Liver (tissue), 9 donors: Measurements from ENCODE around the gene IL12RB1. TPM values are rescaled to one million over a fixed set of nuclear protein-coding genes. Genes with fewer than 3 reads are reported as not detected.

Experiments
- DNase-seq: peaks from one replicate; pipeline ENCODE4 v3.0.0-alpha.2; 2017; ENCODE audit warnings: low spot score
- H3K27ac ChIP-seq, 2 donors: one replicate each; pipeline ENCODE4 v1.7.0; 2013; ENCODE audit warnings: inconsistent platforms in 2 of 2, low read length in 2 of 2, control low read depth in 1 of 2, low read depth in 1 of 2, mild to moderate bottlenecking in 1 of 2
- H3K27me3 ChIP-seq, 4 donors: one replicate each; pipeline versions ENCODE4 v1.6.1 to v1.7.0; 2013; ENCODE audit warnings: low read length in 3 of 4, inconsistent platforms in 1 of 4, mild to moderate bottlenecking in 1 of 4, moderate library complexity in 1 of 4; ENCODE audit not compliant: control insufficient read depth in 4 of 4, insufficient read depth in 4 of 4
- H3K36me3 ChIP-seq, 4 donors: one replicate each; pipeline versions ENCODE4 v1.6.1 to v1.7.0; 2013; ENCODE audit warnings: low read length in 3 of 4, mild to moderate bottlenecking in 3 of 4, low read depth in 1 of 4, moderate library complexity in 1 of 4; ENCODE audit not compliant: control insufficient read depth in 4 of 4, insufficient read depth in 3 of 4
- H3K4me1 ChIP-seq, 4 donors: one replicate each; pipeline versions ENCODE4 v1.6.1 to v1.7.0; 2013; ENCODE audit warnings: low read length in 3 of 4, mild to moderate bottlenecking in 3 of 4, moderate library complexity in 1 of 4; ENCODE audit not compliant: control insufficient read depth in 4 of 4, insufficient read depth in 4 of 4
- H3K4me3 ChIP-seq, 3 donors: one replicate each; pipeline versions ENCODE4 v1.6.1 to v1.7.0; 2013; ENCODE audit warnings: low read length in 3 of 3, control low read depth in 1 of 3, low read depth in 1 of 3, mild to moderate bottlenecking in 1 of 3
- H3K9ac ChIP-seq, 2 donors: one replicate each; pipeline ENCODE4 v1.7.0; 2013; ENCODE audit warnings: low read length in 2 of 2, mild to moderate bottlenecking in 2 of 2, moderate library complexity in 2 of 2, control low read depth in 1 of 2, low read depth in 1 of 2
- H3K9me3 ChIP-seq, 4 donors: one replicate each; pipeline versions ENCODE4 v1.6.1 to v1.7.0; 2013; ENCODE audit warnings: low read length in 3 of 4; ENCODE audit not compliant: control insufficient read depth in 4 of 4
- ATF3 ChIP-seq: IDR thresholded peaks from 2 replicates; pipeline ENCODE4 v1.6.1; 2016; ENCODE audit warnings: antibody characterized with exemption
- CTCF ChIP-seq: fragments of 150-350 bp; IDR thresholded peaks from 2 replicates; pipeline ENCODE4 v1.5.1; 2017; ENCODE audit warnings: improper control_type of control experiment, low read depth, low read length; ENCODE audit not compliant: missing input control
- EGR1 ChIP-seq, 2 donors: IDR thresholded peaks; 2 replicates each; pipeline ENCODE4 v1.6.1; 2016 to 2018; ENCODE audit warnings: antibody characterized with exemption in 2 of 2, low read depth in 2 of 2
- FOXA2 ChIP-seq: IDR thresholded peaks from 2 replicates; pipeline ENCODE4 v1.6.1; 2016; ENCODE audit warnings: antibody characterized with exemption
- HNF4A ChIP-seq, 2 donors: conservative IDR thresholded peaks; 2 replicates each; pipeline ENCODE4 v1.6.1; 2016; ENCODE audit warnings: antibody characterized with exemption in 2 of 2, mild to moderate bottlenecking in 2 of 2
- JUND ChIP-seq, 2 donors: IDR thresholded peaks; 2 replicates each; pipeline ENCODE4 v1.6.1; 2016; ENCODE audit warnings: antibody characterized with exemption in 2 of 2
- NR2F2 ChIP-seq: IDR thresholded peaks from 2 replicates; pipeline ENCODE4 v1.6.1; 2016; ENCODE audit warnings: antibody characterized with exemption
- RAD21 ChIP-seq, 2 donors: IDR thresholded peaks; 2 replicates each; pipeline ENCODE4 v1.6.1; 2016; ENCODE audit warnings: antibody characterized with exemption in 2 of 2, mild to moderate bottlenecking in 2 of 2
- RXRA ChIP-seq, 2 donors: IDR thresholded peaks; 2 replicates each; pipeline ENCODE4 v1.6.1; 2017 to 2018; ENCODE audit warnings: antibody characterized with exemption in 2 of 2, mild to moderate bottlenecking in 1 of 2
- SP1 ChIP-seq: IDR thresholded peaks from 2 replicates; pipeline ENCODE4 v1.6.1; 2018; ENCODE audit warnings: antibody characterized with exemption, mild to moderate bottlenecking
- TAF1 ChIP-seq: conservative IDR thresholded peaks from 2 replicates; pipeline ENCODE4 v1.6.1; 2016; ENCODE audit warnings: antibody characterized with exemption, mild to moderate bottlenecking
- YY1 ChIP-seq: IDR thresholded peaks from 2 replicates; pipeline ENCODE4 v1.6.1; 2016; ENCODE audit warnings: antibody characterized with exemption, mild to moderate bottlenecking
- WGBS: extraction: QIAGEN DNeasy Blood & Tissue Kit; methylation state at CpG from one replicate; pipeline ENCODE4 v1.1.7; 2013; 5-methylcytosine and 5-hydroxymethylcytosine counted together
- polyA plus RNA-seq, 2 donors: library from polyadenylated mRNA; stranded (reverse) in 1 of 2; unstranded in 1 of 2; fragments of 200-250 nt in 1 of 2; fragments of >200 nt in 1 of 2; fragmentation: Nextera tagmentation in 1 of 2; extraction: Ambion mirVana in 1 of 2; gene quantifications; one replicate each; pipeline versions ENCODE4 v1.2.1 to v1.2.3, GENCODE V29; 2013 to 2015
- total RNA-seq, 2 donors: library from RNA; depleted of rRNA; stranded (reverse); fragments of >200 nt; gene quantifications; one replicate each; pipeline ENCODE4 v1.2.3, GENCODE V29; 2014
- TF ChIP-seq, protein P1 (sequence below): IDR thresholded peaks from 2 replicates; pipeline ENCODE4 v1.6.1; 2016; ENCODE audit warnings: antibody characterized with exemption
- TF ChIP-seq, protein P2 (sequence below): IDR thresholded peaks from 2 replicates; pipeline ENCODE4 v1.6.1; 2016; ENCODE audit warnings: antibody characterized with exemption
- donor health status: healthy.
- donor health status: healthy.
- donor health status: healthy.
- donor health status: healthy.
- donor health status: healthy.

IL12RB1 gene
- total and polyA plus RNA-seq, 4 donors: 0.43 to 2.4 (median 1.1) TPM

GRCh38 chr19:18020212-18021085 lies 66.3 kb downstream of the IL12RB1 start:
- Histone ChIP-seq H3K27ac (peak overlapping the region; percentile 63 to 78), H3K9me3 (no peaks in the 10 kb centered on the region), H3K36me3 (peaks cover 0 to 3% (median under 1%) of the 10 kb centered on the region in 4 donors), H3K4me3 (no peak overlapping the region), H3K9ac (peak overlapping the region in 1 of 2 donors; percentile 15), H3K4me1 (peaks cover 6 to 29% (median 14%) of the 10 kb centered on the region in 4 donors), H3K27me3 (no peaks in the 10 kb centered on the region)
- WGBS: 35% methylated on average over 16 of the region's 16 CpGs
- TF ChIP-seq ATF3: no peak
- TF ChIP-seq RAD21 (IDR thresholded peaks at IDR 0.05): peak in 1 of 2 donors; percentile 49
- TF ChIP-seq, protein P1, sequence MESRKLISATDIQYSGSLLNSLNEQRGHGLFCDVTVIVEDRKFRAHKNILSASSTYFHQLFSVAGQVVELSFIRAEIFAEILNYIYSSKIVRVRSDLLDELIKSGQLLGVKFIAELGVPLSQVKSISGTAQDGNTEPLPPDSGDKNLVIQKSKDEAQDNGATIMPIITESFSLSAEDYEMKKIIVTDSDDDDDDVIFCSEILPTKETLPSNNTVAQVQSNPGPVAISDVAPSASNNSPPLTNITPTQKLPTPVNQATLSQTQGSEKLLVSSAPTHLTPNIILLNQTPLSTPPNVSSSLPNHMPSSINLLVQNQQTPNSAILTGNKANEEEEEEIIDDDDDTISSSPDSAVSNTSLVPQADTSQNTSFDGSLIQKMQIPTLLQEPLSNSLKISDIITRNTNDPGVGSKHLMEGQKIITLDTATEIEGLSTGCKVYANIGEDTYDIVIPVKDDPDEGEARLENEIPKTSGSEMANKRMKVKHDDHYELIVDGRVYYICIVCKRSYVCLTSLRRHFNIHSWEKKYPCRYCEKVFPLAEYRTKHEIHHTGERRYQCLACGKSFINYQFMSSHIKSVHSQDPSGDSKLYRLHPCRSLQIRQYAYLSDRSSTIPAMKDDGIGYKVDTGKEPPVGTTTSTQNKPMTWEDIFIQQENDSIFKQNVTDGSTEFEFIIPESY: no peak
- TF ChIP-seq YY1: no peak
- TF ChIP-seq HNF4A (conservative IDR thresholded peaks at IDR 0.05): no peak
- no peak for TF ChIP-seq JUND (IDR thresholded peaks at IDR 0.05)
- TF ChIP-seq SP1: peak; percentile 84
- no peak for TF ChIP-seq FOXA2
- TF ChIP-seq RXRA (IDR thresholded peaks at IDR 0.05): peak; percentile 27 to 32
- TF ChIP-seq TAF1: no peak
- TF ChIP-seq, protein P2, sequence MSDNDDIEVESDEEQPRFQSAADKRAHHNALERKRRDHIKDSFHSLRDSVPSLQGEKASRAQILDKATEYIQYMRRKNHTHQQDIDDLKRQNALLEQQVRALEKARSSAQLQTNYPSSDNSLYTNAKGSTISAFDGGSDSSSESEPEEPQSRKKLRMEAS: no peak
- peak; percentile 12 for TF ChIP-seq CTCF
- TF ChIP-seq NR2F2: peak; percentile 49
- peak; percentile 64 for DNase-seq

GRCh38 chr19:18017275-18018083 lies 69.3 kb downstream of the IL12RB1 start:
- 76% methylated on average over 15 of the region's 15 CpGs for WGBS
- no peaks in the 10 kb centered on the region for H3K27me3 ChIP-seq
- TF ChIP-seq FOXA2: no peak
- peak; percentile 91 for TF ChIP-seq NR2F2
- TF ChIP-seq SP1: peak; percentile 49
- TF ChIP-seq EGR1 (IDR thresholded peaks at IDR 0.05; ENCODE audit: low read depth in 2 of 2): no peak
- TF ChIP-seq RXRA (IDR thresholded peaks at IDR 0.05): peak in 1 of 2 donors; percentile 22
- no peaks in the 10 kb centered on the region for H3K9me3 ChIP-seq
- peak overlapping the region; percentile 59 to 64 for H3K27ac ChIP-seq
- no peak overlapping the region for H3K4me3 ChIP-seq
- peak overlapping the region in 1 of 2 donors; percentile 17 for H3K9ac ChIP-seq
- peaks cover 5 to 51% (median 27%) of the 10 kb centered on the region in 4 donors for H3K4me1 ChIP-seq
- DNase-seq: no peak
- peaks cover 0 to 5% (median 3%) of the 10 kb centered on the region in 4 donors for H3K36me3 ChIP-seq
